Common myeloid progenitor, CD34-positive (primary cell): ENCODE results near the gene ATP8A2.

Source experiments
- CTCF ChIA-PET: fragments of 350-600 bp; sonication (Branson Sonifier 250); formaldehyde crosslinking; loops from one replicate; lab custom pipeline; 2021; ENCODE audit warnings: antibody characterized with exemption; lab: Charles Lee
- POLR2A ChIA-PET: fragments of 350-600 bp; sonication (Branson Sonifier 250); formaldehyde crosslinking; loops from one replicate; lab custom pipeline; 2021; ENCODE audit warnings: antibody characterized with exemption; lab: Charles Lee
- DNase-seq, 3 donors: peaks; one replicate each; pipeline versions ENCODE4 v3.0.0 to v3.0.0-alpha.2; 2013
- H3K27ac ChIP-seq, 2 experiments: 1 replicate in 1 of 2; 2 replicates in 1 of 2; pipeline ENCODE4 v1.7.0; 2013; ENCODE audit warnings: inconsistent platforms in 2 of 2, low read length in 2 of 2, mild to moderate bottlenecking in 2 of 2, low read depth in 1 of 2, moderate library complexity in 1 of 2; ENCODE audit not compliant: severe bottlenecking in 2 of 2, insufficient read depth in 1 of 2, poor library complexity in 1 of 2
- H3K27me3 ChIP-seq, 5 experiments: replicated peaks in 2 of 5; 1 replicate in 3 of 5; 2 replicates in 2 of 5; pipeline versions ENCODE4 v1.6.1 to v1.7.0; 2013; ENCODE audit warnings: low read length in 4 of 5, mild to moderate bottlenecking in 2 of 5, moderate library complexity in 2 of 5, inconsistent platforms in 1 of 5; ENCODE audit not compliant: insufficient read depth in 5 of 5, control insufficient read depth in 4 of 5
- H3K36me3 ChIP-seq, 4 experiments: 1 replicate in 2 of 4; 2 replicates in 2 of 4; pipeline versions ENCODE4 v1.6.1 to v1.7.0; 2013; ENCODE audit warnings: low read length in 3 of 4, control low read depth in 1 of 4, mild to moderate bottlenecking in 1 of 4; ENCODE audit not compliant: control insufficient read depth in 4 of 4, insufficient read depth in 4 of 4
- H3K4me1 ChIP-seq, 4 experiments: 1 replicate in 3 of 4; 2 replicates in 1 of 4; pipeline versions ENCODE4 v1.6.1 to v1.7.1; 2013; ENCODE audit warnings: low read length in 3 of 4, mild to moderate bottlenecking in 3 of 4, control low read depth in 1 of 4, inconsistent platforms in 1 of 4, moderate library complexity in 1 of 4; ENCODE audit not compliant: control insufficient read depth in 4 of 4, insufficient read depth in 4 of 4; ENCODE audit errors: control extremely low read depth in 1 of 4
- H3K4me3 ChIP-seq, 7 experiments: 1 replicate in 4 of 7; 2 replicates in 3 of 7; pipeline versions ENCODE4 v1.5.1 to v1.7.0; 2013; ENCODE audit warnings: mild to moderate bottlenecking in 7 of 7, low read length in 6 of 7, moderate library complexity in 6 of 7, inconsistent platforms in 2 of 7, low read depth in 2 of 7, control low read depth in 1 of 7; ENCODE audit not compliant: insufficient read depth in 4 of 7, control insufficient read depth in 1 of 7; ENCODE audit errors: extremely low read depth in 1 of 7
- H3K9me3 ChIP-seq, 5 experiments: 1 replicate in 4 of 5; 2 replicates in 1 of 5; pipeline versions ENCODE4 v1.6.1 to v1.7.1; 2013; ENCODE audit warnings: low read length in 4 of 5, mild to moderate bottlenecking in 2 of 5, inconsistent platforms in 1 of 5, low read depth in 1 of 5, moderate library complexity in 1 of 5; ENCODE audit not compliant: control insufficient read depth in 4 of 5, insufficient read depth in 2 of 5; ENCODE audit errors: control extremely low read depth in 1 of 5
- WGBS: methylation state at CpG from one replicate; pipeline ENCODE4 v1.1.5; 2013; ENCODE audit not compliant: insufficient coverage; 5-methylcytosine and 5-hydroxymethylcytosine counted together

ATP8A2 gene

DNA sequence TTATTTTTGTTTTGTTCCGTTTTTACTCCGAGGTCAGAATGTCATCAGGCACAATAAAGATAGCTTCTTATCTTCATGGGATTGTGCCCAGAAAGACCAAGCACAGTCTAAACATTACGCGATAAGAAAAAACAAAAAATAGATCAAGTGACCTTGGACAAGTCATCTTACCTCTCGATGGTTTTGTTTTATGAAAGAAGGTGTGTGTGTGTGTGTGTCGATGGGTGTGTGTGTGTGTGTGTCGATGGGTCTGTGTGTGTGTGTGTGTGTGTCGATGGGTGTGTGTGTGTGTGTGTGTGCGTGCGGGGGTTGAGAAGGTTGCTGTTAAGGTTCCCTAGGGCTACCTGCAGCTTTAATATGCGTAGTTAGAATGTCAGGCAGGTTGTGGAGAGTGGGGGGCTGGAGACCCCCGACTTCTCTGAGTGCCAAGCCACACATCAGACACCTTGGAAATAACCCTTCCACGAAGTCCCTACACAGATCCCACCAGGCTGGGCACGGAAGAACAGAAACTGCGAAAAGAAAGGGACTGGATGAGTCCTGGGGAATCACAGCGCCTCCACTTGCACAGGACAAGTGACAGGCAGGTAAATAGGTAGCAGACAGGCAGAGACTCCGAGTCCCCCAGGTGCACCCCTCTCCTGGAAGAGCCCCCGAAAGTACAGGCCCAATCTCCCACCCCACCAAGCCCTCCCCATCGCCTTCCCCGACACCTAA is 458 bp upstream of the ATP8A2 start:
- DNase-seq = peak in 2 of 3 donors; percentile 13
- 44% methylated on average over 14 of the region's 20 CpGs for WGBS
- no peaks in the 10 kb centered on the region for H3K36me3 ChIP-seq
- no peaks in the 10 kb centered on the region for H3K9me3 ChIP-seq
- H3K27ac ChIP-seq = no peak overlapping the region
- H3K4me1 ChIP-seq = peaks cover 0 to 13% (median 12%) of the 10 kb centered on the region in 4 experiments
- H3K4me3 ChIP-seq = peak overlapping the region in 3 of 7 experiments; percentile 26 to 66 (median 62)
- CTCF ChIA-PET = no interaction called here
- peaks cover 27 to 81% (median 49%) of the 10 kb centered on the region in 5 experiments for H3K27me3 ChIP-seq
- POLR2A ChIA-PET = interaction anchor here (0.6 kb wide), 1 partner anchor 1756 kb away, joined by 7 read pairs; no protein-coding TSS in a partner anchor

DNA sequence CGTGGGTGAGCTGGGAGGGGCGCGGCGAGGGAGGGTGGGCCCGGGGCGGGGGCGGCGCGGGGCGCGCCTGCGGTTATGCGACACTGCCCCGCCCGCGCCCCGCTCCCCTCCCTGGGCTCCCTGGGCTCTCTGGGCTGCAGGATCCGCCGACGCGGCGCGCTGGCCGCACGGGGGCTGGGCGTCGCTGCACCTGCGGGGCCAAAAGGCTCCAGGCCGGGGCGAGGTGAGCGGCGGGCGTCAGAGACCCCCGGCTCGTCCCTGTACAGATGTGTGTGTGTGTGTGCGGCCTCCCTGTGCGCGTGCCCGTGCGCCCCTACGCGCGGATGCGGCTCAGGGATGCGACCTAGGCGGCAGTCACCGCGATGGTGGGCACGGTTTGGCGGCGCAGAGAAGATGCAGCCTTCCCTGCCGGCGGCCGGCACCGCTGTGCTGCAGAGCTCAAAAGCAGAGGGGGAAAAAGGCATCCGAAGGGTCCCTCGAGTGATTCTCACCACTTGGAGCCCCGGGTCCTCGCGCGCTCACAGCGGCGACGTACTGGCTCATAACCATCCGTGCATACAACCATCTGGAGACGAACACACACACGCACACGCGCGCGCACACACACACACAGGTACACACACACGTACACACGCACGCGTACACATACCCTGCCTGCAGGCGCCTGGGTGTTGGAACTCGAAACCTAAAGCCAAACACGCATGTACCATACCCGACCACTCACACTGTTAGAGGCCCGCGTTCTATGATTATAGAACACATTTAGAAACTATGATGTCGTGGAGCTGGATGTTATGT is 709 bp downstream of the ATP8A2 start:
- WGBS = 9% methylated on average over 52 of the region's 82 CpGs
- peak overlapping the region in 6 of 7 experiments; percentile 26 to 66 (median 48) for H3K4me3 ChIP-seq

DNA sequence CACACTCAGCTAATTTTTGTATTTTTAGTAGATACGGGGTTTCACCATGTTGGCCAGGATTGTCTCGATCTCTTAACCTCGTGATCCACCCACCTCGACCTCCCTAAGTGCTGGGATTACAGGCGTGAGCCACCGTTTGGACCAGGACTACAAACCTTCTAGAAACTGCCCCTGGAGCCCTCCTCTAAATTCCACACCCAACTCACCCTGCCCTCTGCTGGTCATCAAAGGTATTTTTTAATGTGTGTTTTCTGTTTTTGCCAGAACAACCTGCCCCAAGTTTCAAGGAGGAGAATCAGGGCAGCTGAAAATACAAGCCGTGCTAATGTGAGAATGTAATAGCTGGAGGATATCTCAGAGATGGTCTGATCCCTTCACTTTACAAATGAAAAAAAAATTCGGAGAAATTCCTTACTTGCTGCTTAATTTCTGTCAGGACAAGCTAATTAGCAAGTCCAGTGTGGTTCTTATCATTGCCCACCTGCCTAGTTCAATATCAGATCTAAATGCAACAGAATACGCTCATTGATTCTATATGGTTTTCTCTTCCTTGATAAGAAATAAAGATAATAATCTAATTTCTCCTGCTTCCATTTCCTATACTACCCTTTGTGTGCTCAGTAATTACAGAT is 4.1 kb downstream of the ATP8A2 start:
- no peak overlapping the region for H3K4me3 ChIP-seq
- peaks cover 0 to 13% (median 12%) of the 10 kb centered on the region in 4 experiments for H3K4me1 ChIP-seq
- no peaks in the 10 kb centered on the region for H3K36me3 ChIP-seq
- H3K27me3 ChIP-seq = peaks cover 21 to 61% (median 40%) of the 10 kb centered on the region in 5 experiments
- H3K9me3 ChIP-seq = no peaks in the 10 kb centered on the region
- peak; percentile 50 to 72 (median 67) for DNase-seq
- ChIA-PET POLR2A (no interaction called here), CTCF (interaction anchor here (0.6 to 2.2 kb wide), 10 partner anchors 8 to 381 kb away, joined by 3 to 6 read pairs (median 3); no protein-coding TSS in a partner anchor)
- no peak overlapping the region for H3K27ac ChIP-seq
- WGBS = 40% methylated on average over 7 of the region's 9 CpGs

More for the DNA sequence above, 709 bp downstream of the ATP8A2 start:
- ChIA-PET POLR2A (no interaction called here), CTCF (no interaction called here)
- Histone ChIP-seq H3K27ac (no peak overlapping the region), H3K9me3 (no peaks in the 10 kb centered on the region), H3K36me3 (no peaks in the 10 kb centered on the region), H3K27me3 (peaks cover 29 to 83% (median 48%) of the 10 kb centered on the region in 5 experiments), H3K4me1 (peaks cover 0 to 13% (median 12%) of the 10 kb centered on the region in 4 experiments)
- DNase-seq = peak in 2 of 3 donors; percentile 19 to 40

DNA sequence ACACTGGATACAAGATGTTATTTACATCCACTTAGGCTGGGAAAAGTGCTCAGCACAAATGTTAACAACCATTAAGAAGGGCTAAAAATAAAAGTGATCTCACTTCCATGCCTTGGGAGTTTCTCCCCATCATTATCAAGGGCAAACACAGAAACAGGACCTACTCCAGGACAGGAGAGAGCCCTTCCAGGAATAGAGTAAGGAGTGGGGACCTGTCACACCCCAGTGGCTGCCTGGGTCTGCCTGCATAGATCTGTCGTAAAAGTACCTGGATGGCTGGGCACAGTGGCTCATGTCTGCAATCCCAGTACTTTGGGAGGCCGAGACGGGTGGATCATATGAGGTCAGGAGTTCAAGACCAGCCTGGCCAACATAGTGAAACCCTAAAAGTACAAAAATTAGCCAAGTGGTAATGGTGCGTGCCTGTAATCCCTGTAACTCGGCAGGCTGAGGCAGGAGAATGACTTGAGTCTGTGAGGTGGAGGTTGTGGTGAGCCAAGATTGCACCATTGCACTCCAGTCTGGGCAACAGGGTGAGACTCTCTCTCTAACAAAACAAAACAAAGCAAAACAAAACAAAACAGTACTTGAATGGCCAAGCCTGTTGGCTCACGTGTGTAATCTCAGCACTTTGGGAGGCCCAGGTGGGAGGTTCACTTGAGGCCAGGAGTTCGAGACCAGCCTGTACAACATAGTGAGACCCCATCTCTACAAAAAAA is 5.6 kb downstream of the ATP8A2 start:
- 92% methylated on average over 7 of the region's 7 CpGs for WGBS
- H3K27me3 ChIP-seq = peaks cover 21 to 55% (median 34%) of the 10 kb centered on the region in 5 experiments
- no peak overlapping the region for H3K4me3 ChIP-seq
- H3K9me3 ChIP-seq = no peaks in the 10 kb centered on the region
- DNase-seq = no peak
- H3K27ac ChIP-seq = no peak overlapping the region
- POLR2A ChIA-PET = no interaction called here
- peaks cover 0 to 5% (median 3%) of the 10 kb centered on the region in 4 experiments for H3K4me1 ChIP-seq
- H3K36me3 ChIP-seq = no peaks in the 10 kb centered on the region
- CTCF ChIA-PET = interaction anchor here (0.7 kb wide), 1 partner anchor 1797 kb away, joined by 3 read pairs; no protein-coding TSS in a partner anchor

DNA sequence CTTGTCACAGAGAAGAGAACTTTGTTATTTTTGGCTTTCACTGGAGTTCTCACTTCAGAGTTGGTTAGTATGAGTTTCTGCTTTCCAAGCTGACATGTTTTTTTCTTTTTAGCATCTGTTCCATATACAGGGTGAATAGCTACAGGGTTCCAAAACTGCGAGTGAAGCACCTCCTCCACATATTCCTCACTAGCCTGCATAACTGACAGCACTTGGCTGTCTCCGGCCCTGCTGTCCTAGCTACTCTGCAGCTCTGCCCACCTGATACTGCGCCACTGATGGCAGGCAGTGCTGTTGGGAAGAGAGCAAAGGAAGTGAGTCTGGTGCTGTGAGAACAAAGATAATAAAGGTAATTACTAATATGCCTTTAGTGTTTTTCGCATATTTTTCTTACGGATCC is 6.8 kb downstream of the ATP8A2 start:
- POLR2A ChIA-PET = no interaction called here
- DNase-seq = no peak
- Histone ChIP-seq H3K27ac (no peak overlapping the region), H3K4me1 (no peaks in the 10 kb centered on the region), H3K27me3 (peaks cover 11 to 45% (median 23%) of the 10 kb centered on the region in 5 experiments), H3K4me3 (no peak overlapping the region), H3K9me3 (no peaks in the 10 kb centered on the region), H3K36me3 (no peaks in the 10 kb centered on the region)
- WGBS = no CpG with 5 or more reads among the region's 5 CpGs
- CTCF ChIA-PET = no interaction called here

DNA sequence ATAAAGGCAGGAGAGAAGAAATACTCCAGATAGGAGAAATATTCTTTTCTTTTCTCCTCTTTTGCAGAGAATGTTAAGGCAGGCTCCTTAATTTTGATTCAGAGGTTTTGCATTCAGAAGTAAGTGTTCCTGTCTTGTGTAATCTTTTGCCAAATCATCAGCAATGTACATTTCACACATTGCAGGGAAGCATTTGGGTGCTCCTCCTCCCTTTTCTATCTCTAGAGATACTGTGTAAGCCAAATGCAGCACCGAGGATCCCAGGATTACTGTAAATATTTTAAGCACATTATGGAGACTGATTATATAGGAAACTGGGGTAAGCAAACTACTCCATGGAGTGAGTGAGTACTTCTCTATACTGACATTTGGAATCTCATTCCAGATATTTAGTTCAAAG is 7.2 kb downstream of the ATP8A2 start:
- H3K27me3 ChIP-seq = peaks cover 9 to 43% (median 23%) of the 10 kb centered on the region in 5 experiments
- ChIA-PET POLR2A (no interaction called here), CTCF (no interaction called here)
- DNase-seq = no peak
- H3K36me3 ChIP-seq = no peaks in the 10 kb centered on the region
- no peaks in the 10 kb centered on the region for H3K4me1 ChIP-seq
- WGBS = no CpG with 5 or more reads among the region's 1 CpG
- no peaks in the 10 kb centered on the region for H3K9me3 ChIP-seq
- H3K27ac ChIP-seq = no peak overlapping the region
- H3K4me3 ChIP-seq = no peak overlapping the region
